ENCODE results near the gene KIF15.

DNA sequence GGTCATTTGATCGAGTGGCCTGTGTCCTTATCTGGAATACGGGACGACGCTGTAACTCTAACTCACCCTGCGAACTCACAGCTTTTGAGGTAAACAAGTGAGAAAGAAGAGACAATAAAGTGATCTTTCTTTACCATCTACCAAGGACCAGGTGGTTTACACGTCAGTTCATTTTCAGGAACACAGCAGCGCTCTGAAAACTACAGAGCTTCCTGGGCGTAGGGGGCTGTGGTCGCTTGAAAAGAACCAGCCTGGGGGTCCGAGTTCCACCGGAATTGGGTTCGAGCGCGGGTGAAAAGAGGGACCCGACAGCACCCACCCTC, 532 bp upstream of the KIF15 start:
- TF ChIP-seq ZBTB7A (tag by site-specific recombination; IDR thresholded peaks at IDR 0.05; ENCODE audit: low read depth) (no peak), ZNF560 (tag by site-specific recombination; IDR thresholded peaks at IDR 0.05; ENCODE audit: borderline replicate concordance) (no peak), CTCF (tag by site-specific recombination; IDR thresholded peaks at IDR 0.05) (no peak), ZNF335 (tag by site-specific recombination; conservative IDR thresholded peaks at IDR 0.05) (no peak), ZBTB49 (tag by site-specific recombination; IDR thresholded peaks at IDR 0.05; ENCODE audit: low read depth) (no peak), ZFP41 (tag by site-specific recombination; IDR thresholded peaks at IDR 0.05; ENCODE audit: borderline replicate concordance) (no peak), ZNF350 (tag by site-specific recombination; IDR thresholded peaks at IDR 0.05) (no peak), KLF16 (tag by site-specific recombination; IDR thresholded peaks at IDR 0.05) (no peak), YY1 (tag by site-specific recombination; IDR thresholded peaks at IDR 0.05) (no peak)
- TF ChIP-seq, protein P1, sequence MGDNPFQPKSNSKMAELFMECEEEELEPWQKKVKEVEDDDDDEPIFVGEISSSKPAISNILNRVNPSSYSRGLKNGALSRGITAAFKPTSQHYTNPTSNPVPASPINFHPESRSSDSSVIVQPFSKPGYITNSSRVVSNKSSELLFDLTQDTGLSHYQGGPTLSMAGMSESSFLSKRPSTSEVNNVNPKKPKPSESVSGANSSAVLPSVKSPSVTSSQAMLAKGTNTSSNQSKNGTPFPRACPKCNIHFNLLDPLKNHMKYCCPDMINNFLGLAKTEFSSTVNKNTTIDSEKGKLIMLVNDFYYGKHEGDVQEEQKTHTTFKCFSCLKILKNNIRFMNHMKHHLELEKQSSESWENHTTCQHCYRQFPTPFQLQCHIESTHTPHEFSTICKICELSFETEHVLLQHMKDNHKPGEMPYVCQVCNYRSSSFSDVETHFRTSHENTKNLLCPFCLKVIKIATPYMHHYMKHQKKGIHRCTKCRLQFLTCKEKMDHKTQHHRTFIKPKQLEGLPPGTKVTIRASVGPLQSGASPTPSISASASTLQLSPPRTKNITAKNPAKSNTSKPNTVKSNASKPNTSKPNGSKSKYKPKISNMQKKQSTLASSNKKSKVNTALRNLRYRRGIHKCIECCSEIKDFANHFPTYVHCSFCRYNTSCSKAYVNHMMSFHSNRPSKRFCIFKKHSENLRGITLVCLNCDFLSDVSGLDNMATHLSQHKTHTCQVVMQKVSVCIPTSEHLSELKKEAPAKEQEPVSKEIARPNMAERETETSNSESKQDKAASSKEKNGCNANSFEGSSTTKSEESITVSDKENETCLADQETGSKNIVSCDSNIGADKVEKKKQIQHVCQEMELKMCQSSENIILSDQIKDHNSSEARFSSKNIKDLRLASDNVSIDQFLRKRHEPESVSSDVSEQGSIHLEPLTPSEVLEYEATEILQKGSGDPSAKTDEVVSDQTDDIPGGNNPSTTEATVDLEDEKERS (tag by site-specific recombination; IDR thresholded peaks at IDR 0.05), result no peak
